BLaER1 treated with 17β-estradiol and CSF1 and Interleukin-3, amounts not matched to agents 10 nM and 100 nM (cell line): ENCODE measurements around the gene ZNF488.

Experiments
- H3K27ac ChIP-seq, 11 experiments: shearing (Covaris generic); formaldehyde crosslinking; 2 replicates each; pipeline ENCODE4 v1.8.1; 2022
- H3K27me3 ChIP-seq, 11 experiments: shearing (Covaris generic); formaldehyde crosslinking; 2 replicates each; pipeline ENCODE4 v1.8.1; 2022
- H3K36me3 ChIP-seq, 11 experiments: shearing (Covaris generic); formaldehyde crosslinking; 2 replicates each; pipeline ENCODE4 v1.8.1; 2022
- H3K4me1 ChIP-seq, 10 experiments: shearing (Covaris generic); formaldehyde crosslinking; 2 replicates each; pipeline ENCODE4 v1.8.1; 2022
- H3K4me2 ChIP-seq, 11 experiments: shearing (Covaris generic); formaldehyde crosslinking; 2 replicates each; pipeline ENCODE4 v1.8.1; 2022
- H3K4me3 ChIP-seq, 10 experiments: shearing (Covaris generic); formaldehyde crosslinking; 2 replicates each; pipeline ENCODE4 v1.8.1; 2022
- H3K9ac ChIP-seq, 11 experiments: shearing (Covaris generic); formaldehyde crosslinking; 2 replicates each; pipeline ENCODE4 v1.8.1; 2022
- H3K9me3 ChIP-seq, 11 experiments: shearing (Covaris generic); formaldehyde crosslinking; replicated peaks in 1 of 11; 2 replicates each; pipeline ENCODE4 v1.8.1; 2022
- H4K20me1 ChIP-seq, 11 experiments: shearing (Covaris generic); formaldehyde crosslinking; 2 replicates each; pipeline ENCODE4 v1.8.1; 2022
- Cebpa-rat ChIP-seq, 11 experiments: shearing (Covaris generic); IDR thresholded peaks; 2 replicates each; pipeline ENCODE4 v1.8.1; 2022

The ZNF488 gene

GRCh38 chr10:47358457-47358856 lies 25.6 kb downstream of the ZNF488 start:
- no peaks in the 10 kb centered on the region for H3K9me3 ChIP-seq
- H3K27me3 ChIP-seq: no peaks in the 10 kb centered on the region
- no peak overlapping the region for H3K27ac ChIP-seq
- H3K9ac ChIP-seq: no peak overlapping the region
- H3K36me3 ChIP-seq: no peaks in the 10 kb centered on the region
- no peak overlapping the region for H3K4me2 ChIP-seq
- no peak for TF ChIP-seq Cebpa-rat (IDR thresholded peaks at IDR 0.05)
- H3K4me1 ChIP-seq: peaks cover 0 to 10% (median 7%) of the 10 kb centered on the region in 10 experiments; a peak in 10 of 20 replicates
- no peak overlapping the region for H3K4me3 ChIP-seq
- no peaks in the 10 kb centered on the region; a peak in 1 of 22 replicates for H4K20me1 ChIP-seq

DNA sequence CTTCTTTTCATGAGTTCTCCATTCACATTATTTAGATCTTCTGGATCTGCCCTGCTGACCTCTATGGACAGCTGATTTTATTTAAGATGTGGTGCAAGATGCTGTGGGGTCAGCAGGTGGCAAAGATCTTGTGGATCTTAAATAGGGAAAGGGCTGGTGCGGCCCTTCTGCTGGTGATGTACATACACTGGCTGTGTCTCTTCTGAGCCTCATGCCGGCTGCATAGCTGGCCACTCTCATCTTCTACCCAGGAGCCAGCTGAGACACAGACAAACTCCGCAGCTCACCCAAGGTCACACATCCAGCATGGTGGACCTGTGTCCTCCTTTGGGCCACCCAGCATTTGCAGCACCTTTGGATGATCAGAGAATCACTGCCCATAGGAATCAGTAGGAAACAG lies 26.2 kb downstream of the ZNF488 start:
- no peak for TF ChIP-seq Cebpa-rat (IDR thresholded peaks at IDR 0.05)
- no peak overlapping the region for H3K9ac ChIP-seq
- no peaks in the 10 kb centered on the region for H3K9me3 ChIP-seq
- H3K27me3 ChIP-seq: no peaks in the 10 kb centered on the region
- no peaks in the 10 kb centered on the region for H3K36me3 ChIP-seq
- H3K4me3 ChIP-seq: no peak overlapping the region
- H3K4me1 ChIP-seq: peaks cover 0 to 10% (median 7%) of the 10 kb centered on the region in 10 experiments; a peak in 10 of 20 replicates
- no peak overlapping the region for H3K4me2 ChIP-seq
- H4K20me1 ChIP-seq: no peaks in the 10 kb centered on the region; a peak in 1 of 22 replicates
- H3K27ac ChIP-seq: no peak overlapping the region

DNA sequence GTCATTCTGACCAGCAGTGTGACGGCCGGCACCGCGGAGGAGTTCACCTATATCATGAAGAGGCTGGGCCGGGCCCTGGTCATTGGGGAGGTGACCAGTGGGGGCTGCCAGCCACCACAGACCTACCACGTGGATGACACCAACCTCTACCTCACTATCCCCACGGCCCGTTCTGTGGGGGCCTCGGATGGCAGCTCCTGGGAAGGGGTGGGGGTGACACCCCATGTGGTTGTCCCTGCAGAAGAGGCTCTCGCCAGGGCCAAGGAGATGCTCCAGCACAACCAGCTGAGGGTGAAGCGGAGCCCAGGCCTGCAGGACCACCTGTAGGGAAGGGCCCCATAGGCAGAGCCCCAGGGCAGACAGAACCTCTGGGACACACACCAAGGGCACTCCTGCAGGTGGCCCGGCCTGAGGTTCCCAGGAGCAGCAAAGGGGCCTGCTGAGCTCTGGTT lies 26.9 kb downstream of the ZNF488 start:
- Histone ChIP-seq H3K27ac (no peak overlapping the region), H4K20me1 (no peaks in the 10 kb centered on the region; a peak in 1 of 22 replicates), H3K9ac (no peak overlapping the region), H3K27me3 (no peaks in the 10 kb centered on the region), H3K4me1 (peaks cover 0 to 10% (median 7%) of the 10 kb centered on the region in 10 experiments; a peak in 10 of 20 replicates), H3K9me3 (no peaks in the 10 kb centered on the region), H3K36me3 (no peaks in the 10 kb centered on the region), H3K4me2 (no peak overlapping the region), H3K4me3 (no peak overlapping the region)
- TF ChIP-seq Cebpa-rat (IDR thresholded peaks at IDR 0.05): no peak

DNA sequence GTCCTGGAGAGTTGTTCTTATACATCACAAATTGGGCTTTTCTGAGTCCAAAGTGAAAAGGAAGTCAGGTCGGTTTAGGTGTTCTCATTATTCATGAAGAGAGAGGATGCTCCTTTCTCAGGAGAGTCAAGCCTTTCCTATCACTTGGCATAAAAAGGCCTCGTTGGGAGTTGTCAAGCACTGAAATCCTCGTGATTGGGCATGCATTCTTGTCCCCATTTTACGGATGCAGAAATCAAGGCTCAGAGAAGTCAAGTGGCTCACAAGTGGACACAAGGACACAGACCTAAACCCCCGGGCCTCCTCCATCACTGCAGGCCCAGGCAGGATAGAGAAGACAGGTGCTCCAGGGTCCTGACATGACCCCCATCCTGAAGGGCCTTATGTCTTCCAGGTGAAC lies 27.4 kb downstream of the ZNF488 start:
- H3K4me2 ChIP-seq: no peak overlapping the region
- no peak overlapping the region for H3K4me3 ChIP-seq
- no peak for TF ChIP-seq Cebpa-rat (IDR thresholded peaks at IDR 0.05)
- H3K9ac ChIP-seq: no peak overlapping the region
- no peaks in the 10 kb centered on the region for H3K27me3 ChIP-seq
- no peaks in the 10 kb centered on the region for H3K9me3 ChIP-seq
- peaks cover 0 to 10% (median 7%) of the 10 kb centered on the region in 10 experiments; a peak in 10 of 20 replicates for H3K4me1 ChIP-seq
- no peak overlapping the region for H3K27ac ChIP-seq
- no peaks in the 10 kb centered on the region; a peak in 1 of 22 replicates for H4K20me1 ChIP-seq
- H3K36me3 ChIP-seq: no peaks in the 10 kb centered on the region

DNA sequence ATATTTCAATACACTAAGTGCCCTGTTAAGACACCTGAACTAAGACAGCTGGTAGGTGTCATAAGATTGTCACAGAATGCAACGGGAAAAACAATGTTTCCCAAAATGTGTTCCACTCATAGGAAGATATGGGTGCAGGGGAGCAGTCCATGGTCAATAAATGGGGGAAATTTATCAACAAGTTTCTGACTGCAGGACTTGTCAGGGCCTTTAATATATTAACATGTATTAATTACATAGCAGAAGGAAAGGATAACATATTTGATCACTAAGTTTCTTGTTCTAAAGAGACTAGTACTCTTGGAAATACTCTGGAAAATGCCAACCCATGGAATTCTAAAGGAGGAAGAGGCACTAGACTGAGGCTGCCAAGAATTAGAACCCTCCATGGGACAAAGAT lies 29.2 kb downstream of the ZNF488 start:
- Histone ChIP-seq H3K4me3 (no peak overlapping the region), H4K20me1 (no peaks in the 10 kb centered on the region; a peak in 1 of 22 replicates), H3K27me3 (no peaks in the 10 kb centered on the region), H3K9ac (no peak overlapping the region), H3K4me1 (peaks cover 0 to under 1% (median 0%) of the 10 kb centered on the region in 10 experiments; a peak in 1 of 20 replicates), H3K27ac (no peak overlapping the region), H3K9me3 (no peaks in the 10 kb centered on the region), H3K4me2 (no peak overlapping the region), H3K36me3 (no peaks in the 10 kb centered on the region)
- TF ChIP-seq Cebpa-rat (IDR thresholded peaks at IDR 0.05): no peak

GRCh38 chr10:47354165-47354564 lies 29.9 kb downstream of the ZNF488 start:
- no peaks in the 10 kb centered on the region for H3K36me3 ChIP-seq
- H3K27me3 ChIP-seq: no peaks in the 10 kb centered on the region
- no peak overlapping the region for H3K27ac ChIP-seq
- TF ChIP-seq Cebpa-rat (IDR thresholded peaks at IDR 0.05): no peak
- H3K9ac ChIP-seq: no peak overlapping the region
- no peak overlapping the region for H3K4me3 ChIP-seq
- H3K4me1 ChIP-seq: no peaks in the 10 kb centered on the region
- no peak overlapping the region for H3K4me2 ChIP-seq
- no peaks in the 10 kb centered on the region; a peak in 1 of 22 replicates for H4K20me1 ChIP-seq
- H3K9me3 ChIP-seq: no peaks in the 10 kb centered on the region

DNA sequence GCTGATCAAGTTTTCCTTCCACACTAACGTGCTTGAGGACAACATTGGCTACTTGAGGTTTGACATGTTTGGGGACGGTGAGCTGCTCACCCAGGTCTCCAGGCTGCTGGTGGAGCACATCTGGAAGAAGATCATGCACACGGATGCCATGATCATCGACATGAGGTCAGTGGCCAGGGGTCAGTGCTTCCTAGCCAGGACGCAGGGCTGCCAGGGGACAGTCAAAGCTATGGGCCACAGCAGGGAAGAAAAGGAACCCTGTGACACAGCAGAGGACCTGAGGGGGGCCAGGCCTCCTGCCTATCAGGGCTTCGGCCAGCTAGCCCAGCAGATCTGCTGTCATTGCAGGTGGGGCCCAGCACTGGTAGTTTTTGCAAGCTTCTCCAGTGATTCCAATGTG lies 30.7 kb downstream of the ZNF488 start:
- Histone ChIP-seq H3K9me3 (no peaks in the 10 kb centered on the region), H3K36me3 (no peaks in the 10 kb centered on the region), H3K4me3 (no peak overlapping the region), H3K27me3 (no peaks in the 10 kb centered on the region), H3K4me2 (no peak overlapping the region), H4K20me1 (no peaks in the 10 kb centered on the region; a peak in 2 of 22 replicates), H3K9ac (no peak overlapping the region), H3K4me1 (no peaks in the 10 kb centered on the region), H3K27ac (no peak overlapping the region)
- no peak for TF ChIP-seq Cebpa-rat (IDR thresholded peaks at IDR 0.05)

DNA sequence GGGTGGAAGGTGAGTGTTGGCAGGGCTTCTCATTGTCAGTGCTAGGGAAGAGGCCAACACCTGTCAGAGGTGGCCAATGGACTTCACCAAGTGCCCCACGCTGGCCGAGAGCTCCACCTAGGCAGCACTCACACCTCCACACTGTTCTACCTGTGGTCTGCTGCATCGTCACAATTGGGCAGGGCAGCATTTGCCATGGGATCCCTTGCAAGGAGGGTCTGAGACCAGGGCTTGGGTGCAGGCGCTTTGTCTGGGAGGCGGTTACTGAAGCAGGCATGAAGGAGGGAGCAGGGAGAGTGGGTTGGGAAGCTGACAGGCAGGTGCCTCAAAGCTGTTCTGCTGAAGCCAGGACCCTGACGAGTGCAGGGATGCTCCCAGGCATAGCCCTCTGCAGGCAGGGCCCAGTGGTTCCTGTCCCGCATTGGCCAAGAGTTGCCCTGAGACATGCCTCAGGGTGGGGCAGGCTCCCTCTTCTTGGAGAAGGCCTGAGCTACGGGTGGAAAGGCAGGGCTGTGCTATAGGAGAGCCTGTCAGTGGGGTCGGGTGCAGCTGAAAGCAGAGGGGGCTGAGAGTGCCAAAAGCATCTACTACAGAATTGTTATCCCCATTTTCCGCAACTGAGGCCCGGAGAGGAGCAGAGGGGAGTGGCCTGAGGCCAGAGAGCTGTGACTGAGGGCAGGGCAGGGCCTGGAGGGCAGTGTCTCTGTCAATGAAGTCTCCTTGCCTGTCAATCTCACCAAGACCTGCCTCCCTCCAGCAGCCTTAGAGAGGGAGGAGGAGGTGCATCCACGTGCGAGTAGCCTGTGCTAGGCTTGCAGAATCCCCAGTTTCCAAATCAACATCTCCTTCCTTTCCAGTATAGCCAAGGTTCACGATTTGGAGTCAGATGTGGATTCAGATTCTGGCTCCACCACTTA lies 31.9 kb downstream of the ZNF488 start:
- H3K36me3 ChIP-seq: no peaks in the 10 kb centered on the region
- no peak overlapping the region for H3K4me2 ChIP-seq
- H3K4me1 ChIP-seq: no peaks in the 10 kb centered on the region
- TF ChIP-seq Cebpa-rat (IDR thresholded peaks at IDR 0.05): no peak
- H3K27me3 ChIP-seq: no peaks in the 10 kb centered on the region
- H3K9ac ChIP-seq: no peak overlapping the region
- H4K20me1 ChIP-seq: no peaks in the 10 kb centered on the region; a peak in 2 of 22 replicates
- H3K9me3 ChIP-seq: no peaks in the 10 kb centered on the region
- H3K27ac ChIP-seq: no peak overlapping the region
- no peak overlapping the region for H3K4me3 ChIP-seq

DNA sequence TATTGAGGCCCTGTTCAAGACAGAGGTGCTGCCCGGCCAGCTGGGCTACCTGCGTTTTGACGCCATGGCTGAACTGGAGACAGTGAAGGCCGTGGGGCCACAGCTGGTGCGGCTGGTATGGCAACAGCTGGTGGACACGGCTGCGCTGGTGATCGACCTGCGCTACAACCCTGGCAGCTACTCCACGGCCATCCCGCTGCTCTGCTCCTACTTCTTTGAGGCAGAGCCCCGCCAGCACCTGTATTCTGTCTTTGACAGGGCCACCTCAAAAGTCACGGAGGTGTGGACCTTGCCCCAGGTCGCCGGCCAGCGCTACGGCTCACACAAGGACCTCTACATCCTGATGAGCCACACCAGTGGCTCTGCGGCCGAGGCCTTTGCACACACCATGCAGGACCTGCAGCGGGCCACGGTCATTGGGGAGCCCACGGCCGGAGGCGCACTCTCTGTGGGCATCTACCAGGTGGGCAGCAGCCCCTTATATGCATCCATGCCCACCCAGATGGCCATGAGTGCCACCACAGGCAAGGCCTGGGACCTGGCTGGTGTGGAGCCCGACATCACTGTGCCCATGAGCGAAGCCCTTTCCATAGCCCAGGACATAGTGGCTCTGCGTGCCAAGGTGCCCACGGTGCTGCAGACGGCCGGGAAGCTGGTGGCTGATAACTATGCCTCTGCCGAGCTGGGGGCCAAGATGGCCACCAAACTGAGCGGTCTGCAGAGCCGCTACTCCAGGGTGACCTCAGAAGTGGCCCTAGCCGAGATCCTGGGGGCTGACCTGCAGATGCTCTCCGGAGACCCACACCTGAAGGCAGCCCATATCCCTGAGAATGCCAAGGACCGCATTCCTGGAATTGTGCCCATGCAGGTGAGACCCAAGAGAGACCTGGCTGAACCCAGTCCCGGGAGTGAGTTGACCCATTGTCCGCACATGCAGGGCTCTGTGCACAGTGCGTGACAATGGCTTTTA lies 33.1 kb downstream of the ZNF488 start:
- no peak overlapping the region for H3K4me3 ChIP-seq
- H3K4me1 ChIP-seq: no peaks in the 10 kb centered on the region
- no peaks in the 10 kb centered on the region; a peak in 1 of 22 replicates for H4K20me1 ChIP-seq
- no peak for TF ChIP-seq Cebpa-rat (IDR thresholded peaks at IDR 0.05)
- no peaks in the 10 kb centered on the region for H3K27me3 ChIP-seq
- H3K36me3 ChIP-seq: no peaks in the 10 kb centered on the region
- H3K9ac ChIP-seq: no peak overlapping the region
- no peak overlapping the region for H3K4me2 ChIP-seq
- no peaks in the 10 kb centered on the region for H3K9me3 ChIP-seq
- no peak overlapping the region for H3K27ac ChIP-seq
